ENCODE data around the gene ZNF429.
"Not testable (repeated sequence)": the region's sequence is repeated elsewhere in the genome, so short reads cannot be mapped to it uniquely, and the experiment has no call there.

The ZNF429 gene

GRCh38 chr19:21519488-21519887, 14.1 kb downstream of the ZNF429 start:
- DNase-seq: no peak

GRCh38 chr19:21532904-21533303, 27.5 kb downstream of the ZNF429 start:
- DNase-seq: no peak

- DNase-seq: not testable (repeated sequence)
Observed at GRCh38 chr19:21536741-21537290, 31.4 kb downstream of the ZNF429 start.

GRCh38 chr19:21559444-21559843, 54.0 kb downstream of the ZNF429 start:
- DNase-seq: no peak

- no peak for DNase-seq
Observed at GRCh38 chr19:21564406-21564805, 59.0 kb downstream of the ZNF429 start.

- DNase-seq: no peak
Observed at GRCh38 chr19:21566073-21566472, 60.7 kb downstream of the ZNF429 start.

- DNase-seq: not testable (repeated sequence)
Observed at GRCh38 chr19:21567806-21568205, 62.4 kb downstream of the ZNF429 start.

GRCh38 chr19:21568816-21569493, 63.6 kb downstream of the ZNF429 start:
- DNase-seq: no peak

- no peak for DNase-seq
Observed at GRCh38 chr19:21569494-21569865, 64.1 kb downstream of the ZNF429 start.

GRCh38 chr19:21571316-21571715, 65.9 kb downstream of the ZNF429 start:
- DNase-seq: no peak

GRCh38 chr19:21574607-21575006, 69.2 kb downstream of the ZNF429 start:
- no peak for DNase-seq

GRCh38 chr19:21576481-21576880, 71.1 kb downstream of the ZNF429 start:
- DNase-seq: no peak

- no peak for DNase-seq
Observed at GRCh38 chr19:21580101-21580500, 74.7 kb downstream of the ZNF429 start.

GRCh38 chr19:21580818-21581217, 75.4 kb downstream of the ZNF429 start:
- DNase-seq: no peak

GRCh38 chr19:21581646-21582240, 76.3 kb downstream of the ZNF429 start:
- no peak for DNase-seq

GRCh38 chr19:21584537-21584936, 79.1 kb downstream of the ZNF429 start:
- DNase-seq: no peak

GRCh38 chr19:21585281-21585890, 80.0 kb downstream of the ZNF429 start:
- no peak for DNase-seq

GRCh38 chr19:21586311-21587116, 81.1 kb downstream of the ZNF429 start:
- no peak for DNase-seq

- no peak for DNase-seq
Observed at GRCh38 chr19:21587117-21587461, 81.7 kb downstream of the ZNF429 start.

GRCh38 chr19:21587549-21587948, 82.1 kb downstream of the ZNF429 start:
- DNase-seq: no peak

- DNase-seq: no peak
Observed at GRCh38 chr19:21588065-21588601, 82.7 kb downstream of the ZNF429 start.

GRCh38 chr19:21590867-21591266, 85.5 kb downstream of the ZNF429 start:
- no peak for DNase-seq

GRCh38 chr19:21593008-21593481, 87.6 kb downstream of the ZNF429 start:
- DNase-seq: no peak

Data from NCI-H1417 treated with DMSO at 0.1 percent for 48 hours (cell line).